H1 (cell line): ENCODE measurements around the gene DNAJB14. TPM values are rescaled to one million over a fixed set of nuclear protein-coding genes. Genes with fewer than 3 reads are reported as not detected.

Experiments used
- CTCF ChIA-PET: fragments of 300-600 bp; sonication (Branson Sonifier 250); formaldehyde crosslinking; loops from one replicate; lab custom pipeline; 2021; ENCODE audit not compliant: partially characterized antibody; lab: Charles Lee
- POLR2A ChIA-PET: fragments of 300-600 bp; sonication (Branson Sonifier 250); formaldehyde crosslinking; loops from one replicate; lab custom pipeline; 2021; ENCODE audit warnings: inconsistent platforms; ENCODE audit not compliant: partially characterized antibody; lab: Charles Lee
- DNase-seq, 2 experiments: peaks; one replicate each; pipeline versions ENCODE4 v3.0.0 to v3.0.0-alpha.2; 2010 to 2022; ENCODE audit warnings: low spot score in 2 of 2, low read depth in 1 of 2, mixed read lengths in 1 of 2
- FAIRE-seq: peaks from 2 replicates; lab custom pipeline; 2011; peaks lifted over from hg19 to GRCh38; lab: Jason Lieb, UNC
- H2AFZ ChIP-seq: 2 replicates; pipeline ENCODE4 v1.8.1; 2012; ENCODE audit warnings: low read length, inconsistent platforms
- H2AK5ac ChIP-seq: 2 replicates; pipeline ENCODE4 v1.6.1; 2013; ENCODE audit warnings: low read depth, low read length
- H2BK120ac ChIP-seq: replicated peaks from 2 replicates; pipeline ENCODE3; 2013; ENCODE audit warnings: low read depth, low read length, inconsistent platforms
- H2BK12ac ChIP-seq: 2 replicates; pipeline ENCODE4 v1.6.1; 2013; ENCODE audit warnings: low read depth, low read length
- H2BK15ac ChIP-seq: 2 replicates; pipeline ENCODE4 v1.6.1; 2013; ENCODE audit warnings: low read length
- H2BK20ac ChIP-seq: 2 replicates; pipeline ENCODE4 v1.6.1; 2013; ENCODE audit warnings: low read length
- H2BK5ac ChIP-seq: 2 replicates; pipeline ENCODE4 v1.6.1; 2013; ENCODE audit warnings: low read depth, low read length
- H3K14ac ChIP-seq: 2 replicates; pipeline ENCODE4 v1.6.1; 2013; ENCODE audit warnings: inconsistent platforms; ENCODE audit not compliant: insufficient read length
- H3K18ac ChIP-seq: 2 replicates; pipeline ENCODE4 v1.6.1; 2013; ENCODE audit warnings: low read length; ENCODE audit errors: extremely low read depth
- H3K23ac ChIP-seq: 2 replicates; pipeline ENCODE4 v1.6.1; 2013; ENCODE audit warnings: inconsistent platforms; ENCODE audit not compliant: insufficient read length
- H3K23me2 ChIP-seq: 2 replicates; pipeline ENCODE4 v1.6.1; 2013; ENCODE audit warnings: low read depth, low read length
- H3K27ac ChIP-seq: 2 replicates; pipeline ENCODE4 v1.6.1; 2011; ENCODE audit warnings: low read depth, low read length, inconsistent platforms
- H3K27me3 ChIP-seq, 4 experiments: replicated peaks in 1 of 4; 1 replicate in 1 of 4; 2 replicates in 3 of 4; pipeline versions ENCODE4 v1.6.1 to v1.8.1; 2011 to 2013; ENCODE audit warnings: low read length in 3 of 4, mild to moderate bottlenecking in 3 of 4, inconsistent platforms in 2 of 4, mixed read lengths in 2 of 4, moderate library complexity in 1 of 4; ENCODE audit not compliant: control insufficient read depth in 3 of 4, insufficient read depth in 3 of 4; ENCODE audit errors: extremely low read depth in 1 of 4
- H3K36me3 ChIP-seq, 4 experiments: 2 replicates each; pipeline versions ENCODE4 v1.6.1 to v1.8.1; 2011 to 2013; ENCODE audit warnings: mild to moderate bottlenecking in 4 of 4, low read length in 3 of 4, moderate library complexity in 2 of 4, control low read depth in 1 of 4, inconsistent platforms in 1 of 4; ENCODE audit not compliant: insufficient read depth in 4 of 4, control insufficient read depth in 2 of 4
- H3K4ac ChIP-seq: replicated peaks from 2 replicates; pipeline ENCODE3; 2013; ENCODE audit warnings: low read length, low read depth, mixed read lengths, inconsistent platforms; ENCODE audit not compliant: insufficient read length
- H3K4me1 ChIP-seq, 4 experiments: replicated peaks in 1 of 4; 1 replicate in 1 of 4; 2 replicates in 3 of 4; pipeline versions ENCODE4 v1.6.1 to v1.8.1; 2011 to 2013; ENCODE audit warnings: low read length in 3 of 4, inconsistent platforms in 2 of 4, mixed read lengths in 1 of 4; ENCODE audit not compliant: insufficient read depth in 4 of 4, control insufficient read depth in 3 of 4
- H3K4me2 ChIP-seq, 2 experiments: 2 replicates each; pipeline versions ENCODE4 v1.6.1 to v1.8.1; 2011 to 2013; ENCODE audit warnings: low read depth in 2 of 2, low read length in 2 of 2, control low read depth in 1 of 2, inconsistent platforms in 1 of 2, mild to moderate bottlenecking in 1 of 2; ENCODE audit not compliant: insufficient read depth in 1 of 2
- H3K4me3 ChIP-seq, 4 experiments: fragments of 200-600, 300-600 bp in 1 of 4; sonication (generic), shearing (Covaris generic), sonication (Bioruptor Twin) in 1 of 4; 2 replicates each; pipeline versions ENCODE4 v1.5.1 to v1.8.1; 2011 to 2016; ENCODE audit warnings: low read length in 4 of 4, low read depth in 3 of 4, control low read depth in 2 of 4, inconsistent platforms in 2 of 4, mild to moderate bottlenecking in 2 of 4, mixed read lengths in 1 of 4, moderate library complexity in 1 of 4; ENCODE audit not compliant: insufficient read depth in 2 of 4; ENCODE audit errors: extremely low read depth in 1 of 4
- H3K56ac ChIP-seq: replicated peaks from 2 replicates; pipeline ENCODE3; 2013; ENCODE audit warnings: low read depth, mild to moderate bottlenecking, mixed read lengths, low read length, inconsistent platforms; ENCODE audit not compliant: insufficient read length
- H3K79me1 ChIP-seq: 2 replicates; pipeline ENCODE4 v1.6.1; 2013; ENCODE audit warnings: low read depth, low read length, control low read depth
- H3K79me2 ChIP-seq, 2 experiments: 2 replicates each; pipeline versions ENCODE4 v1.6.1 to v1.8.1; 2012 to 2013; ENCODE audit warnings: low read length in 2 of 2, mild to moderate bottlenecking in 2 of 2, inconsistent platforms in 1 of 2; ENCODE audit not compliant: insufficient read depth in 2 of 2, control insufficient read depth in 1 of 2
- H3K9ac ChIP-seq, 4 experiments: replicated peaks in 1 of 4; 1 replicate in 1 of 4; 2 replicates in 3 of 4; pipeline versions ENCODE4 v1.6.1 to v1.8.1; 2011 to 2013; ENCODE audit warnings: low read depth in 3 of 4, low read length in 3 of 4, control low read depth in 2 of 4, mild to moderate bottlenecking in 2 of 4, moderate library complexity in 2 of 4, inconsistent platforms in 1 of 4; ENCODE audit errors: extremely low read depth in 1 of 4
- H3K9me3 ChIP-seq, 2 experiments: 2 replicates each; pipeline versions ENCODE4 v1.6.1 to v1.8.1; 2012 to 2013; ENCODE audit warnings: mild to moderate bottlenecking in 2 of 2, moderate library complexity in 2 of 2, control low read depth in 1 of 2, inconsistent platforms in 1 of 2, low read depth in 1 of 2, low read length in 1 of 2, mixed read lengths in 1 of 2; ENCODE audit not compliant: insufficient read depth in 2 of 2
- H4K20me1 ChIP-seq, 2 experiments: replicated peaks in 1 of 2; 2 replicates each; pipeline versions ENCODE3 to v1.8.1; 2011 to 2013; ENCODE audit warnings: inconsistent platforms in 2 of 2, low read length in 2 of 2, mild to moderate bottlenecking in 1 of 2; ENCODE audit not compliant: insufficient read depth in 2 of 2, control insufficient read depth in 1 of 2
- H4K5ac ChIP-seq: 2 replicates; pipeline ENCODE4 v1.6.1; 2013; ENCODE audit warnings: low read length, low read depth, mixed read lengths, inconsistent platforms; ENCODE audit not compliant: insufficient read length
- H4K8ac ChIP-seq: 2 replicates; pipeline ENCODE4 v1.8.0; 2013; ENCODE audit warnings: mild to moderate bottlenecking, moderate library complexity, low read length, inconsistent platforms; ENCODE audit not compliant: insufficient read depth; ENCODE audit errors: extremely low read depth
- H4K91ac ChIP-seq: replicated peaks from 2 replicates; pipeline ENCODE3; 2013; ENCODE audit warnings: low read length, mixed read lengths, inconsistent platforms; ENCODE audit not compliant: insufficient read length
- POLR2AphosphoS5 ChIP-seq: IDR thresholded peaks from 2 replicates; pipeline ENCODE4 v1.6.1; 2011; ENCODE audit warnings: low read depth, low read length
- RAD21 ChIP-seq, 2 experiments: IDR thresholded peaks in 1 of 2; conservative IDR thresholded peaks in 1 of 2; 2 replicates each; pipeline ENCODE4 v1.6.1; 2011; ENCODE audit warnings: low read depth in 2 of 2, low read length in 2 of 2, improper control_type of control experiment in 1 of 2, inconsistent platforms in 1 of 2, mild to moderate bottlenecking in 1 of 2, moderate library complexity in 1 of 2
- WGBS, 2 experiments: shearing (Covaris generic) in 1 of 2; methylation state at CpG; one replicate each; pipeline versions ENCODE4 v1.1.6 to v1.1.7; 2013 to 2015; ENCODE audit warnings: low lambda C conversion rate in 2 of 2, mixed read lengths in 2 of 2, inconsistent platforms in 1 of 2, low coverage in 1 of 2, missing lambda C conversion rate in 1 of 2; ENCODE audit not compliant: insufficient replicate concordance in 2 of 2, insufficient coverage in 1 of 2, insufficient read length in 1 of 2; ENCODE audit errors: extremely low coverage in 1 of 2, missing lambda C conversion rate in 1 of 2; 5-methylcytosine and 5-hydroxymethylcytosine counted together
- polyA plus RNA-seq, 7 experiments: library from polyadenylated mRNA; depleted of rRNA in 3 of 7; stranded (reverse) in 5 of 7; unstranded in 2 of 7; fragments of >200 nt in 5 of 7; fragments of 200-250 nt in 2 of 7; gene quantifications; 1 replicate in 5 of 7; 2 replicates in 1 of 7; 4 replicates in 1 of 7; pipeline versions ENCODE4 v1.2.1 to v1.2.3, GENCODE V29; 2011 to 2013; ENCODE audit warnings: missing spikeins in 2 of 7, mixed read lengths in 2 of 7
- total RNA-seq: library from RNA; stranded (reverse); fragmentation: NEBNext Ultra II Directional; extraction: Animal tissue kit (Norgen Biotek cat#: 25700); gene quantifications from 2 replicates; pipeline ENCODE4 v1.2.1, GENCODE V29; 2021

Gene DNAJB14
- total and polyA plus RNA-seq, 2 of the 8 experiments (the other 6 are each of a cell fraction or from before 2014, with no cell fraction given): 3.4 to 35.4 TPM

DNA sequence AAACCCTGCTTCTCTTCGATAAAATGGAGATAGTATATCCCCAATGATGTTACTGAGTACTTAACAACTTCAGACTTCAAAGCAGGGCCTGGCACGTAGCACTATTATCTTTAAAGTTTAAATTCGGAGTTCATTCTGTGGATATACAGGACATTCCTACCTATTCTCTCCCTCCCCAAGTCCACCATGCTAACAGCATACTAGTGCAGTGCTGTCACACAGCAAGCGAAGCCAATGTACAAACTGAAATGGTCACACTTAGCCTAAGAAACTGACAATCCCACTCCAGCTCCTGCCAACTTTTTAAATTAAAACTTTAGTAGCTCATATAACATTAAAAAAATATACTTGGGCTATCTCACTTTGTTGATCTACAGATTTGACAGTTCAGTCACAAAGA, 1.2 kb upstream of the DNAJB14 start:
- no peak overlapping the region for H2BK20ac ChIP-seq
- H3K23ac ChIP-seq: no peak overlapping the region
- FAIRE-seq: no peak
- H3K9ac ChIP-seq: peak overlapping the region in 1 of 4 experiments; percentile 30; a peak in 1 of 7 replicates
- peak overlapping the region; percentile 65 to 87 for H3K4me2 ChIP-seq
- peaks cover 9 to 23% (median 12%) of the 10 kb centered on the region in 4 experiments for H3K36me3 ChIP-seq
- H3K14ac ChIP-seq: no peak overlapping the region
- no peaks in the 10 kb centered on the region for H3K27me3 ChIP-seq
- CTCF ChIA-PET: interaction anchor here (1.0 to 1.5 kb wide), 3 partner anchors 12 to 63 kb away, joined by 3 to 4 read pairs (median 3); no protein-coding TSS in a partner anchor
- H4K20me1 ChIP-seq: peaks cover 7 to 9% of the 10 kb centered on the region in 2 experiments
- peaks cover 4% of the 10 kb centered on the region for H3K23me2 ChIP-seq
- H2BK5ac ChIP-seq: no peak overlapping the region
- no peak overlapping the region for H2AFZ ChIP-seq
- no peak overlapping the region for H2BK12ac ChIP-seq
- no peak overlapping the region for H4K5ac ChIP-seq
- H3K79me2 ChIP-seq: peaks cover 0 to 55% of the 10 kb centered on the region in 2 experiments; a peak in 2 of 4 replicates
- no peaks in the 10 kb centered on the region for H3K9me3 ChIP-seq
- no peak overlapping the region for H3K4ac ChIP-seq
- POLR2A ChIA-PET: interaction anchor here (0.6 to 5.6 kb wide), 9 partner anchors 13 to 768 kb away, joined by 3 to 83 read pairs (median 6); partner anchors contain the start of gene LAMTOR3
- no peak overlapping the region for H3K18ac ChIP-seq
- H2BK15ac ChIP-seq: no peak overlapping the region
- H3K27ac ChIP-seq: no peak overlapping the region
- H2AK5ac ChIP-seq: no peak overlapping the region
- 87% methylated on average over 4 of the region's 4 CpGs; no CpG with 5 or more reads in 1 of the 2 experiments for WGBS, 2 experiments
- no peak for DNase-seq
- H2BK120ac ChIP-seq: no peak overlapping the region
- H4K8ac ChIP-seq: no peak overlapping the region
- no peak overlapping the region for H4K91ac ChIP-seq
- H3K4me1 ChIP-seq: peaks cover 0 to 14% (median 7%) of the 10 kb centered on the region in 4 experiments; a peak in 5 of 7 replicates
- TF ChIP-seq POLR2AphosphoS5 (peak; percentile 71; the same call in 1 of the 2 replicates), RAD21 (IDR thresholded peaks at IDR 0.05 in 1 of 2, conservative IDR thresholded peaks at IDR 0.05 in 1 of 2; ENCODE audit: low read depth in 2 of 2, low read length in 2 of 2) (no peak)
- no peaks in the 10 kb centered on the region for H3K79me1 ChIP-seq
- H3K56ac ChIP-seq: no peak overlapping the region
- H3K4me3 ChIP-seq: peak overlapping the region in 3 of 4 experiments; percentile 1 to 100 (median 6); a peak in 3 of 8 replicates
